WTC11 (cell line): ENCODE results near the gene BORCS5. TPM values are rescaled to one million over a fixed set of nuclear protein-coding genes. Genes with fewer than 3 reads are reported as not detected.

ENCODE experiments used
- ATAC-seq: fragments of 200-7000 bp; cut with Tn5 transposase; 2 replicates; pipeline ENCODE4 v1.10.0; 2021; ENCODE audit warnings: mild to moderate bottlenecking, moderate library complexity
- CTCF ChIA-PET: fragments of 300-600 bp; sonication (Branson Sonifier 250); formaldehyde crosslinking; loops from one replicate; lab custom pipeline; 2021; ENCODE audit warnings: antibody characterized with exemption; lab: Charles Lee
- POLR2A ChIA-PET: fragments of 350-600 bp; sonication (Branson Sonifier 250); formaldehyde crosslinking; loops from one replicate; lab custom pipeline; 2021; ENCODE audit warnings: antibody characterized with exemption; lab: Charles Lee
- DNase-seq: peaks from one replicate; pipeline ENCODE4 v3.0.0; 2021; ENCODE audit warnings: low spot score
- H3K27ac Mint-ChIP-seq: 2 replicates; pipeline ENCODE4 v1.8.0; 2021; ENCODE audit warnings: mixed read lengths
- H3K27me3 Mint-ChIP-seq: 2 replicates; pipeline ENCODE4 v1.8.0; 2021; ENCODE audit warnings: low read depth, mild to moderate bottlenecking, moderate library complexity, mixed read lengths
- H3K36me3 Mint-ChIP-seq: 2 replicates; pipeline ENCODE4 v1.8.0; 2021; ENCODE audit warnings: mixed read lengths
- H3K4me1 Mint-ChIP-seq: 2 replicates; pipeline ENCODE4 v1.8.0; 2022; ENCODE audit warnings: mixed read lengths
- H3K4me3 Mint-ChIP-seq: 2 replicates; pipeline ENCODE4 v1.8.0; 2021; ENCODE audit warnings: mild to moderate bottlenecking, moderate library complexity, mixed read lengths
- H3K9me3 Mint-ChIP-seq: 2 replicates; pipeline ENCODE4 v1.8.0; 2021; ENCODE audit warnings: mixed read lengths
- CREB1 ChIP-seq: sonication (generic); formaldehyde crosslinking; IDR thresholded peaks from 2 replicates; pipeline ENCODE4 v1.8.0; 2023; ENCODE audit warnings: mild to moderate bottlenecking, missing genetic modification reagents
- ESRRA ChIP-seq: sonication (generic); formaldehyde crosslinking; IDR thresholded peaks from 2 replicates; pipeline ENCODE4 v1.8.1; 2022; ENCODE audit warnings: mild to moderate bottlenecking, missing genetic modification reagents, borderline replicate concordance
- ETV6 ChIP-seq: sonication (generic); formaldehyde crosslinking; IDR thresholded peaks from 2 replicates; pipeline ENCODE4 v1.8.1; 2022; ENCODE audit warnings: mild to moderate bottlenecking, missing genetic modification reagents
- HMGXB4 ChIP-seq: sonication (generic); formaldehyde crosslinking; IDR thresholded peaks from 2 replicates; pipeline ENCODE4 v1.8.1; 2023; ENCODE audit warnings: mild to moderate bottlenecking, moderate library complexity, missing genetic modification reagents
- MAX ChIP-seq: sonication (generic); formaldehyde crosslinking; IDR thresholded peaks from 2 replicates; pipeline ENCODE4 v1.8.0; 2022; ENCODE audit warnings: mild to moderate bottlenecking, missing genetic modification reagents
- MLX ChIP-seq: sonication (generic); formaldehyde crosslinking; IDR thresholded peaks from 2 replicates; pipeline ENCODE4 v1.8.1; 2023; ENCODE audit warnings: mild to moderate bottlenecking, missing genetic modification reagents, moderate library complexity
- NFE2L1 ChIP-seq: sonication (generic); formaldehyde crosslinking; IDR thresholded peaks from 2 replicates; pipeline ENCODE4 v1.8.1; 2023; ENCODE audit warnings: missing genetic modification reagents
- NR2C2 ChIP-seq: sonication (generic); formaldehyde crosslinking; IDR thresholded peaks from 2 replicates; pipeline ENCODE4 v1.8.0; 2022; ENCODE audit warnings: mild to moderate bottlenecking, missing genetic modification reagents
- NR3C1 ChIP-seq: sonication (generic); formaldehyde crosslinking; conservative IDR thresholded peaks from 2 replicates; pipeline ENCODE4 v1.8.1; 2023; ENCODE audit warnings: low read depth, mild to moderate bottlenecking, missing genetic modification reagents
- OVOL2 ChIP-seq: fragments of 250-450 bp; sonication (Bioruptor Pico); IDR thresholded peaks from 2 replicates; pipeline ENCODE4 v1.9.0; 2021; ENCODE audit warnings: mild to moderate bottlenecking, borderline replicate concordance
- RORB ChIP-seq: fragments of 250-450 bp; sonication (Bioruptor Pico); IDR thresholded peaks from 2 replicates; pipeline ENCODE4 v1.9.0; 2021; ENCODE audit warnings: mild to moderate bottlenecking
- SP1 ChIP-seq: sonication (generic); formaldehyde crosslinking; conservative IDR thresholded peaks from 2 replicates; pipeline ENCODE4 v1.8.1; 2022; ENCODE audit warnings: missing genetic modification reagents
- ZNF219 ChIP-seq: sonication (generic); formaldehyde crosslinking; IDR thresholded peaks from 2 replicates; pipeline ENCODE4 v1.8.0; 2023; ENCODE audit warnings: missing genetic modification reagents, mild to moderate bottlenecking, borderline replicate concordance
- ZNF317 ChIP-seq: sonication (generic); formaldehyde crosslinking; IDR thresholded peaks from 2 replicates; pipeline ENCODE4 v1.8.1; 2023; ENCODE audit warnings: low read depth, mild to moderate bottlenecking, moderate library complexity, missing genetic modification reagents, borderline replicate concordance
- ZNF425 ChIP-seq: fragments of 250-450 bp; sonication (Bioruptor Pico); conservative IDR thresholded peaks from 2 replicates; pipeline ENCODE4 v1.9.0; 2021; ENCODE audit warnings: mild to moderate bottlenecking
- ZNF671 ChIP-seq: fragments of 250-450 bp; sonication (Bioruptor Pico); IDR thresholded peaks from 2 replicates; pipeline ENCODE4 v1.8.0; 2021; ENCODE audit warnings: mild to moderate bottlenecking
- total RNA-seq: library from RNA; stranded (reverse); gene quantifications from 3 replicates; pipeline ENCODE4 v1.2.3, GENCODE V29; 2021
- TF ChIP-seq, protein P1 (sequence below): sonication (generic); formaldehyde crosslinking; IDR thresholded peaks from 2 replicates; pipeline ENCODE4 v1.8.1; 2023; ENCODE audit warnings: mild to moderate bottlenecking, missing genetic modification reagents
- TF ChIP-seq, protein P2 (sequence below): fragments of 250-450 bp; sonication (Bioruptor Pico); IDR thresholded peaks from 2 replicates; pipeline ENCODE4 v1.9.0; 2021; ENCODE audit warnings: moderate library complexity, mild to moderate bottlenecking, inconsistent platforms, borderline replicate concordance
- TF ChIP-seq, protein P3 (sequence below): fragments of 200-600 bp; IDR thresholded peaks from 2 replicates; pipeline ENCODE4 v1.8.0; 2022; ENCODE audit warnings: antibody characterized with exemption
- TF ChIP-seq, protein P4 (sequence below): fragments of 250-450 bp; sonication (Bioruptor Pico); IDR thresholded peaks from 2 replicates; pipeline ENCODE4 v1.9.0; 2021; ENCODE audit warnings: mild to moderate bottlenecking, borderline replicate concordance
- TF ChIP-seq, protein P5 (sequence below): sonication (generic); formaldehyde crosslinking; IDR thresholded peaks from 2 replicates; pipeline ENCODE4 v1.8.1; 2023; ENCODE audit warnings: mild to moderate bottlenecking, missing genetic modification reagents, moderate library complexity

Gene BORCS5
- total RNA-seq, 1 experiment from 2014 or later: 16.4 TPM

- no peak for TF ChIP-seq ETV6 (CRISPR knock-in tag)
- TF ChIP-seq NR3C1: no peak
- no peak for TF ChIP-seq SP1 (CRISPR knock-in tag)
- TF ChIP-seq, protein P1, sequence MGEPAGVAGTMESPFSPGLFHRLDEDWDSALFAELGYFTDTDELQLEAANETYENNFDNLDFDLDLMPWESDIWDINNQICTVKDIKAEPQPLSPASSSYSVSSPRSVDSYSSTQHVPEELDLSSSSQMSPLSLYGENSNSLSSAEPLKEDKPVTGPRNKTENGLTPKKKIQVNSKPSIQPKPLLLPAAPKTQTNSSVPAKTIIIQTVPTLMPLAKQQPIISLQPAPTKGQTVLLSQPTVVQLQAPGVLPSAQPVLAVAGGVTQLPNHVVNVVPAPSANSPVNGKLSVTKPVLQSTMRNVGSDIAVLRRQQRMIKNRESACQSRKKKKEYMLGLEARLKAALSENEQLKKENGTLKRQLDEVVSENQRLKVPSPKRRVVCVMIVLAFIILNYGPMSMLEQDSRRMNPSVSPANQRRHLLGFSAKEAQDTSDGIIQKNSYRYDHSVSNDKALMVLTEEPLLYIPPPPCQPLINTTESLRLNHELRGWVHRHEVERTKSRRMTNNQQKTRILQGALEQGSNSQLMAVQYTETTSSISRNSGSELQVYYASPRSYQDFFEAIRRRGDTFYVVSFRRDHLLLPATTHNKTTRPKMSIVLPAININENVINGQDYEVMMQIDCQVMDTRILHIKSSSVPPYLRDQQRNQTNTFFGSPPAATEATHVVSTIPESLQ: no peak
- no peak for TF ChIP-seq MLX
- no peak for TF ChIP-seq NFE2L1 (CRISPR knock-in tag)
- TF ChIP-seq HMGXB4 (CRISPR knock-in tag): no peak
- TF ChIP-seq, protein P2, sequence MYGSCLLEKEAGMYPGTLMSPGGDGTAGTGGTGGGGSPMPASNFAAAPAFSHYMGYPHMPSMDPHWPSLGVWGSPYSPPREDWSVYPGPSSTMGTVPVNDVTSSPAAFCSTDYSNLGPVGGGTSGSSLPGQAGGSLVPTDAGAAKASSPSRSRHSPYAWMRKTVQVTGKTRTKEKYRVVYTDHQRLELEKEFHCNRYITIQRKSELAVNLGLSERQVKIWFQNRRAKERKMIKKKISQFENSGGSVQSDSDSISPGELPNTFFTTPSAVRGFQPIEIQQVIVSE: no peak
- no peak for TF ChIP-seq OVOL2 (CRISPR knock-in tag)
- TF ChIP-seq, protein P3, sequence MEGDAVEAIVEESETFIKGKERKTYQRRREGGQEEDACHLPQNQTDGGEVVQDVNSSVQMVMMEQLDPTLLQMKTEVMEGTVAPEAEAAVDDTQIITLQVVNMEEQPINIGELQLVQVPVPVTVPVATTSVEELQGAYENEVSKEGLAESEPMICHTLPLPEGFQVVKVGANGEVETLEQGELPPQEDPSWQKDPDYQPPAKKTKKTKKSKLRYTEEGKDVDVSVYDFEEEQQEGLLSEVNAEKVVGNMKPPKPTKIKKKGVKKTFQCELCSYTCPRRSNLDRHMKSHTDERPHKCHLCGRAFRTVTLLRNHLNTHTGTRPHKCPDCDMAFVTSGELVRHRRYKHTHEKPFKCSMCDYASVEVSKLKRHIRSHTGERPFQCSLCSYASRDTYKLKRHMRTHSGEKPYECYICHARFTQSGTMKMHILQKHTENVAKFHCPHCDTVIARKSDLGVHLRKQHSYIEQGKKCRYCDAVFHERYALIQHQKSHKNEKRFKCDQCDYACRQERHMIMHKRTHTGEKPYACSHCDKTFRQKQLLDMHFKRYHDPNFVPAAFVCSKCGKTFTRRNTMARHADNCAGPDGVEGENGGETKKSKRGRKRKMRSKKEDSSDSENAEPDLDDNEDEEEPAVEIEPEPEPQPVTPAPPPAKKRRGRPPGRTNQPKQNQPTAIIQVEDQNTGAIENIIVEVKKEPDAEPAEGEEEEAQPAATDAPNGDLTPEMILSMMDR: no peak
- TF ChIP-seq CREB1 (CRISPR knock-in tag): no peak
- no peak for TF ChIP-seq MAX
- TF ChIP-seq ZNF317 (CRISPR knock-in tag): no peak
Measured at GRCh38 chr12:12498210-12498609, 141.3 kb downstream of the BORCS5 start (continued).

DNA sequence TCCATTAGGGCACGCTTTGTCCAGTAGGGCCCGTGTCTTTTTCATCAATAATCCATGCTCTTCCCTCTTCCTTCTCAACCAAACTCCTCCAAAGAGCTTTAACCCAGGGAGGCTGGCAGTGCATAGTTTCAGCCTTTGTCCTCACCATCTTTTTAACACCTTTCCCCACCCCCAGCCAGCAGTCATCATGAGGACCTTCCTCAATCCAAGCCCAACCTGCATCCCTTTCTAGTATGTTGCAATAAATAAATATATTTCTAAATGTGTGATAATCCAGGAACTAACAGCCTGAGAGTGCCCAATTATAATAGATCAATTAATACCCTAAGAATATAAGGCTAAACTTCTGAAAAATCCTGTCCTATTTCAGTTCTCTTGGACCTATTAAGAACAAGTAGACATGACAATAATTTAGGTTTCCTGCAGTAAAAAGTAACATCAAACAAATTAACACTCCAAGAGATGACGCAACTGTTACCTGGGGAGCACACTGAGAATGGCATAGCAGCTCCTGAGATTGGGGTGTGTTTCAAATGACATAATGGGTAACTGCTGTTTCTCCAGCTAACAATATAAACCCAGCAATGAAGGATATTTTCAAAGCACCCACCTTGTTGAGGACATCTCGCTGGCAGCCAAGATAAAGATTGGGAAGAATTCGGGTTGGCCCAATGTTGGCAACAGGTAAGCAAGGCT, 143.2 kb downstream of the BORCS5 start:
- POLR2A ChIA-PET: interaction anchor here (1.0 to 1.3 kb wide), 2 partner anchors 19 to 105 kb away, joined by 3 read pairs; no protein-coding TSS in a partner anchor
- Mint-ChIP-seq H3K9me3 (no peaks in the 10 kb centered on the region), H3K27me3 (no peaks in the 10 kb centered on the region), H3K36me3 (no peaks in the 10 kb centered on the region; the same call in 1 of the 2 replicates), H3K27ac (peak overlapping the region; percentile 26), H3K4me1 (peaks cover 48% of the 10 kb centered on the region), H3K4me3 (no peak overlapping the region)
- ATAC-seq (no peak), DNase-seq (no peak)
- CTCF ChIA-PET: interaction anchor here (0.8 kb wide), 1 partner anchor 8 kb away, joined by 3 read pairs; no protein-coding TSS in a partner anchor
- TF ChIP-seq NR2C2 (CRISPR knock-in tag) (no peak), ZNF219 (no peak), ZNF425 (CRISPR knock-in tag) (no peak), ZNF671 (CRISPR knock-in tag) (no peak), RORB (CRISPR knock-in tag) (no peak), ZNF317 (CRISPR knock-in tag) (no peak), ESRRA (no peak), OVOL2 (CRISPR knock-in tag) (no peak)
- TF ChIP-seq, protein P4, sequence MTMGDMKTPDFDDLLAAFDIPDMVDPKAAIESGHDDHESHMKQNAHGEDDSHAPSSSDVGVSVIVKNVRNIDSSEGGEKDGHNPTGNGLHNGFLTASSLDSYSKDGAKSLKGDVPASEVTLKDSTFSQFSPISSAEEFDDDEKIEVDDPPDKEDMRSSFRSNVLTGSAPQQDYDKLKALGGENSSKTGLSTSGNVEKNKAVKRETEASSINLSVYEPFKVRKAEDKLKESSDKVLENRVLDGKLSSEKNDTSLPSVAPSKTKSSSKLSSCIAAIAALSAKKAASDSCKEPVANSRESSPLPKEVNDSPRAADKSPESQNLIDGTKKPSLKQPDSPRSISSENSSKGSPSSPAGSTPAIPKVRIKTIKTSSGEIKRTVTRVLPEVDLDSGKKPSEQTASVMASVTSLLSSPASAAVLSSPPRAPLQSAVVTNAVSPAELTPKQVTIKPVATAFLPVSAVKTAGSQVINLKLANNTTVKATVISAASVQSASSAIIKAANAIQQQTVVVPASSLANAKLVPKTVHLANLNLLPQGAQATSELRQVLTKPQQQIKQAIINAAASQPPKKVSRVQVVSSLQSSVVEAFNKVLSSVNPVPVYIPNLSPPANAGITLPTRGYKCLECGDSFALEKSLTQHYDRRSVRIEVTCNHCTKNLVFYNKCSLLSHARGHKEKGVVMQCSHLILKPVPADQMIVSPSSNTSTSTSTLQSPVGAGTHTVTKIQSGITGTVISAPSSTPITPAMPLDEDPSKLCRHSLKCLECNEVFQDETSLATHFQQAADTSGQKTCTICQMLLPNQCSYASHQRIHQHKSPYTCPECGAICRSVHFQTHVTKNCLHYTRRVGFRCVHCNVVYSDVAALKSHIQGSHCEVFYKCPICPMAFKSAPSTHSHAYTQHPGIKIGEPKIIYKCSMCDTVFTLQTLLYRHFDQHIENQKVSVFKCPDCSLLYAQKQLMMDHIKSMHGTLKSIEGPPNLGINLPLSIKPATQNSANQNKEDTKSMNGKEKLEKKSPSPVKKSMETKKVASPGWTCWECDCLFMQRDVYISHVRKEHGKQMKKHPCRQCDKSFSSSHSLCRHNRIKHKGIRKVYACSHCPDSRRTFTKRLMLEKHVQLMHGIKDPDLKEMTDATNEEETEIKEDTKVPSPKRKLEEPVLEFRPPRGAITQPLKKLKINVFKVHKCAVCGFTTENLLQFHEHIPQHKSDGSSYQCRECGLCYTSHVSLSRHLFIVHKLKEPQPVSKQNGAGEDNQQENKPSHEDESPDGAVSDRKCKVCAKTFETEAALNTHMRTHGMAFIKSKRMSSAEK (CRISPR knock-in tag): no peak
- TF ChIP-seq, protein P5, sequence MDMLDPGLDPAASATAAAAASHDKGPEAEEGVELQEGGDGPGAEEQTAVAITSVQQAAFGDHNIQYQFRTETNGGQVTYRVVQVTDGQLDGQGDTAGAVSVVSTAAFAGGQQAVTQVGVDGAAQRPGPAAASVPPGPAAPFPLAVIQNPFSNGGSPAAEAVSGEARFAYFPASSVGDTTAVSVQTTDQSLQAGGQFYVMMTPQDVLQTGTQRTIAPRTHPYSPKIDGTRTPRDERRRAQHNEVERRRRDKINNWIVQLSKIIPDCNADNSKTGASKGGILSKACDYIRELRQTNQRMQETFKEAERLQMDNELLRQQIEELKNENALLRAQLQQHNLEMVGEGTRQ (CRISPR knock-in tag): no peak
